HG03135 (cell line): ENCODE results near the gene RBM34.
"Not testable (repeated sequence)": the region's sequence is repeated elsewhere in the genome, so short reads cannot be mapped to it uniquely, and the experiment has no call there.

Experiments
- ATAC-seq: cut with Tn5 transposase; IDR thresholded peaks from one replicate; pipeline ENCODE4 v1.9.1; 2021; ENCODE audit warnings: mild to moderate bottlenecking, moderate library complexity; ENCODE audit not compliant: unreplicated experiment

The RBM34 gene

DNA sequence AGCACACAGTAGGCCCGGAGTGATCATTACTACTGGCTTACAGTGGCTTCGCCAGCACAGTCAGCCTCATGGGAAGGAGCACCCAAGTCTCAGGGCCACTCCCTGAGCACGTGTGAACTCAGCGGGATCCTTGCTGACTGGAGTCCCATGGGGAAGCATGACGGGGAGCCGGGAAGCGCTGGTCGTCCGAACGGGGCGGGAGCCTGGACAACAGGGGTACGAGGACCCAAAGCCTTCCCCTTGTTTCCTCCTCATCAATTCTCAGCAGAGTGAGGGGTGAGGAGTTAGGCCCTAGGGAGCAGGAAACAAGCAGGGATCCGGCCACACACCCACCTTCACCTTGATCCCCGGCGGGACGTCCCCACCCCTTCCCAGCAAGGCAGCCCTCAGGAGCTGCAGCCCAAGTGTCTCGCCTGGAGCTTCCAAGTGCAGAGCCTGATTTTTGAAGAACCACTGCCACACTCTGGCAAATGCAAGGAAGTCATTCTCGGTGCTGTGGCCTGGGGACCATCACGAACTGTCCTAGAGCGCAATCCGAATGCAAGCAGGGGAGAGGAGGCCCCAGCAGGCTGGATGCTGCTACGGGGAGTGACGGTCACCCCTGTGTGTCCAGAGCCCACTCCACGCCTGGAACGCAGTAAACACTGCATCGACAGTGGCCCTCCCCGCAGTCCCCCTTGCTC is 67.9 kb downstream of the RBM34 start:
- no peak for ATAC-seq

DNA sequence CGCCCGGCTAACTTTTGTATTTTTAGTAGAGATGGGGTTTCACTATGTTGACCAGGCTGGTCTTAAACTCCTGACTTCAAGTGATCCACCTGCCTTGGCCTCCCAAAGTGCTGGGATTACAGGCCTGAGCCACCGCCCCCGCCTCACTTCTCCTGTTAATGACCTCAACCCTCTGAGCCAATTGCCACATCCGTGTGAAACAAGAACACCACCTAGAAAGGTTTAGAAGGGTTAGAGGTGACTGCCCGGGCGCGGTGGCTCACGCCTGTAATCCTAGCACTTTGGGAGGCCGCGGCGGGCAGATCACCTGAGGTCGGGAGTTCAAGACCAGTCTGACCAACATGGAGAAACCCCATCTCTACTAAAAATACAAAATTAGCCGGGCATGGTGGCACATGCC is 68.6 kb downstream of the RBM34 start:
- not testable (repeated sequence) for ATAC-seq

DNA sequence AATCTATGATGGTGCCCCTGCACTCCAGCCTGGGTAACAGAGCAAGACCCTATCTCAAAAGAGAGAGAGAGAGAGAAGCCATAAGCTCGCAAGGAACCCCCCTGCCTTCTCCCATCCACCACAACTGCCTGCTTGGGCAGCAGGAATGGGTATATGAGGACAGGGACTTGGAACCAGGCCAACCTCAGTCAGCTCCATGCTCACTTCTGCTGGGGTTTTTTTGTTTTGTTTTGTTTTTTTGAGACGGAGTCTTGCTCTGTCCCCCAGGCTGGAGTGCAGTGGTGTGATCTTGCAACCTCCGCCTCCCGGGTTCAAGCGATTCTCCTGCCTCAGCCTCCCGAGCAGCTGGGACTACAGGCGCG is 69.0 kb downstream of the RBM34 start:
- ATAC-seq, result not testable (repeated sequence)

DNA sequence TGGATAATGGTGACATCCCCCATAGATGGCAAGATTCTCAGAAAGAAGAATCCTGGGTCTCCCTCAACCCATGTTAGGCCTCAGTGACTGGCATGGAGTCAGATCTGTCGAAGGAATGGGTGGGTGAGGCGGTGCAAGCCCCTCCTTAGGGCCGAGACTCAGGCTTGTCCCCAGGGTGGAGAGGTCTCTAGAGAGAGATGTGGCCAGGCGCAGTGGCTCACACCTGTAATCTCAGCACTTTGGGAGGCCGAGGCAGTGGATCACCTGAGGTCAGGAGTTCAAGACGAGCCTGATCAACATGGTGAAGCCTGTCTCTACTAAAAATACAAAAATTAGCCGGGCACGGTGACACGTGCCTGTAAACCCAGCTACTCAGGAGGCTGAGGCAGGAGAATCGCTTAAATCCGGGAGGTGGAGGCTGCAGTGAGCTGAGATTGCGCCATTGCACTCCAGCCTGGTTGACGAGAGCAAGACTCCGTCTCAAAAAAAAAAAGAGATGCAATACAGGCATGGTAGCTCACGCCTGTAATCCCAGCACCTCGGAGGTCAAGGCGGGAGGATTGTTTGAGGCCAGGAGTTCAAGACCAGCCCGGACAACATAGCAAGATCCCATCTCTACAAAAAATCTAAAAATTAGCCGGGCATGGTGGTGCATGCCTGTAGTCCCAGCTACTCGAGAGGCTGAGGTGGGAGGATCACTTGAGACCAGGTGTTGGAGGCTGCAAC is 69.6 kb downstream of the RBM34 start:
- ATAC-seq, result not testable (repeated sequence)

DNA sequence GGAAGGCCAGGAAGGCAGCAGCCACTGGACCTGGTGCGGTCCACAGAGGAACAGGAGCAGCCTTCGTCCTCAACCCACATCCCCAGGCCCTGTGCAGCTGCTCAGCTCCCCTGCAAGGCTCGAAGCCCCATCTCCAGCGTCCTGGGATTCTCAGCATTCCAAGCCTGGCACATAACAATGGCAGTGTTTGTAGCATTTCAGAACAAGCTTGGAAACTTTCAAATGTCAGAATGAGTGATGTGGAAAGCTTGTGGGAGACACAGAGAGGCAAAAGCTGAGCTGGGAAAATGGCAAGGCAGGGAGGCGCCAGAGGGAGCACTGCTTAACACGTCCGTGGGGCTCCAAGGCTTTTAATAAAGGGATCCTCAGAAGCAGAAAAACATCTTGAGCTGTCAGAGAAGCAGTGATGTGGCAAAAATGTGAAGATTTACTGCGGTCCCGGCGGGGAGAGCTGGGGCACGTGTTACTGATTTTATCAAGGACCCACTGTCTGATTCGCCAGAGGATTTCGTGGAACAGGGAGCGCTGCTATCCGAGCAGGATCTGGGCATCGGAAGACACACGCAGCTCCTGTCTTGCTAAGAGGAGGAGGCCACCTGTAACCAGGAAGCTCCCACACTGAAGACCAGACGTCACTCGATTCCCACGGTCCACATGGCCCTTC is 70.5 kb downstream of the RBM34 start:
- ATAC-seq, result no peak

DNA sequence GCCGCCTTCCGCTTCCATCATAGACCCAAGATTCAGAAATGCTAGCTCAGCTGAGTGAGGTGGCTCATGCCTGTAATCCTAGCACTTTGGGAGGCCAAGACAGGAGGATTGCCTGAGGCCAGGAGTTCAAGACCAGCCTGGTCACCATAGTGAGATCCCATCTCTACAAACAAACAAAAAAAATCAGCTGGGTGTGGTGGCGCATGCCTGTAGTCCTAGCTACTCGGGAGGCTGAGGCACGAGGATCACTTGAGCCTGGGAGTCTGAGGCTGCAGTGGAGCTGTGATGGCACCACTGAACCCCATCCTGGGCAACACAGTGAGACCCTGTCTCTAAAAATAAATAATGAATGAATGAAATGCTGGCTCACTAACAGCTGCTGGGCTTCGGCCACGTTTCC is 72.1 kb downstream of the RBM34 start:
- ATAC-seq, result no peak

DNA sequence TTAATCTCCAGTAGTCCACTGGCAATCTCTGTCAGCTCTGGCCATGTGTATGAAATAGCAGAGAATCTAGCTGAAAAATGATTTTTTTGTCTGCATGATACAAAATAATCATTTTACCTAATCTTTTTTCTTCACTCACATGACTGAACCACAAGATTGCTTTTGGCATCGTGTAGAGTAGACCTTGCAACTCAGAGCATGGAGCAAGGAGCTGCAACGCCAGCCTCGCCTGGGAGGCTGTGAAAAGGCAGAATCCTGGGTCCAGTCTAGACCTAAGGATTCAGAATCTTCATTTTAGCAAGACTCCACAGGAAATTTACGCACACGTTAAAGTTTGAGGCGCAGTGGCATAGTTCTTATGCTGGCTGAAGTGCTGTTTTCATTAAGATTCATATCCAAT is 72.6 kb downstream of the RBM34 start:
- no peak for ATAC-seq

DNA sequence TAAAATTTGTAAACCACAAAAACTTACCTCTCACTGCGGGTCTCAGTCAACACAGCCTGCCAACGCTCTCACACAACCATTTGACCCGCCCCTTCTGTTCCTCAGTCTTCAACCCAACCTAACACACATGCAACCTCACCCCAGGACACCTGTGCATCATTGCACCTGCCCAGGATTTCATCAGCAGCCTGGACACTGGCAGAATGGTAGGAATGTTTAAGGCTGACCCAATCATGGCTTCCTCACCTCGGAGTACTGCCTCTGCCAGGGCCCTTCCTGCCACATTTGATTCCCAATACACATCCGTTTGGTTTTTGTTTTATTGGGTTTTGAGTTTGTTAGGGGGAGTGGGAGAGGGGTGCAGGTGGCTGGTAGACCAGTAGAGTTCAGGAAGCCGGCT is 73.1 kb downstream of the RBM34 start:
- no peak for ATAC-seq

DNA sequence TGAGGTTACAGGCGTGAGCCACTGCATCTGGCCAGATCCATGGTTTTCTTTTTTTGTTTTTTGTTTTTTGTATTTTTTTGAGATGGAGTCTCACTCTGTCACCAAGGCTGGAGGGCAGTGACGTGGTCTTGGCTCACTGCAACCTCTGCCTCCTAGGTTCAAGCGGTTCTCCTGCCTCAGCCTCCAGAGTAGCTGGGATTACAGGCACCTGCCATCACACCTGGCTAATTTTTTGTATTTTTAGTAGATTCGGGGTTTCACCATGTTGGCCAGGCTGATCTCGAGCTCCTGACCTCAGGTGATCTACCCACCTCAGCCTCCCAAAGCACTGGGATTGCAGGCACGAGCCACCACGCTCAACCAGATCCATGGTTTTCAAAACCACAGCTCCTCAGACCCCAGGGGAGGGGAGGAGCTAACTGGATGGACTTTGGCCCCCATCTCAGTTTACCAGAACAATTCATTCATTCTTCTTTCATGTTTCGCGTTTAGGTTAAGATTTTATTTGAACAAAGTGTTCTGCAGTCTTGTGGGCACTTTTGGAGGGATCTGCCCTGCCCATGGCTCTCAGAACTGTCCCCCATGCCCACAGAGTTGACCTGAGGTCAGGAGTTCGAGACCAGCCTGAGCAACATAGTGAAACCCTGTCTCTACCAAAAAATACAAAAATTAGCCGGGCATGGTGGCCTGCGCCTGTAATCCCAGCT is 75.5 kb downstream of the RBM34 start:
- not testable (repeated sequence) for ATAC-seq
